ENCODE data around the gene IQSEC1. TPM values are rescaled to one million over a fixed set of nuclear protein-coding genes. Genes with fewer than 3 reads are reported as not detected.

IQSEC1 gene
- total and polyA plus RNA-seq, 2 experiments from 2014 or later = 21.2 to 24.7 TPM

GRCh38 chr3:13116426-13116825, 43.2 kb upstream of the IQSEC1 start:
- TF ChIP-seq CTCF (IDR thresholded peaks at IDR 0.05; ENCODE audit: poor library complexity) (no peak), EZH2phosphoT487 (IDR thresholded peaks at IDR 0.05; ENCODE audit: low read depth, severe bottlenecking, unreplicated experiment) (no peak), EZH2 (IDR thresholded peaks at IDR 0.05; ENCODE audit: borderline replicate concordance) (no peak)
- H3K9me3 ChIP-seq (ENCODE audit: low read depth) = no peaks in the 10 kb centered on the region
- WGBS (ENCODE audit: low lambda C conversion rate, missing lambda C conversion rate) = 89% methylated on average over 8 of the region's 8 CpGs
- H3K27ac ChIP-seq = no peak overlapping the region
- no peaks in the 10 kb centered on the region for H3K9me2 ChIP-seq (replicated peaks; ENCODE audit: insufficient read depth)
- H3K4me2 ChIP-seq = no peak overlapping the region
- H2AFZ ChIP-seq = no peak overlapping the region
- no peaks in the 10 kb centered on the region for H4K20me1 ChIP-seq (ENCODE audit: insufficient read depth, poor library complexity, severe bottlenecking)
- no peaks in the 10 kb centered on the region for H3K79me2 ChIP-seq
- H3K27me3 ChIP-seq = peaks cover 3% of the 10 kb centered on the region
- no peak for DNase-seq (ENCODE audit: low spot score)
- H3K4me1 ChIP-seq (ENCODE audit: insufficient read depth) = no peaks in the 10 kb centered on the region
- no peaks in the 10 kb centered on the region for H3K36me3 ChIP-seq (replicated peaks; ENCODE audit: insufficient read depth, low read depth)
- H3K4me3 ChIP-seq = no peak overlapping the region

GRCh38 chr3:13115991-13116390, 42.8 kb upstream of the IQSEC1 start:
- Histone ChIP-seq H3K27me3 (peaks cover 3% of the 10 kb centered on the region), H3K4me3 (no peak overlapping the region), H3K36me3 (replicated peaks; ENCODE audit: insufficient read depth, low read depth) (no peaks in the 10 kb centered on the region), H3K4me2 (no peak overlapping the region), H3K79me2 (no peaks in the 10 kb centered on the region), H3K27ac (no peak overlapping the region), H3K4me1 (ENCODE audit: insufficient read depth) (no peaks in the 10 kb centered on the region), H4K20me1 (ENCODE audit: insufficient read depth, poor library complexity, severe bottlenecking) (no peaks in the 10 kb centered on the region), H2AFZ (no peak overlapping the region), H3K9me2 (replicated peaks; ENCODE audit: insufficient read depth) (no peaks in the 10 kb centered on the region), H3K9me3 (ENCODE audit: low read depth) (no peaks in the 10 kb centered on the region)
- no peak for DNase-seq (ENCODE audit: low spot score)
- TF ChIP-seq CTCF (IDR thresholded peaks at IDR 0.05; ENCODE audit: poor library complexity) (no peak), EZH2 (IDR thresholded peaks at IDR 0.05; ENCODE audit: borderline replicate concordance) (no peak), EZH2phosphoT487 (IDR thresholded peaks at IDR 0.05; ENCODE audit: low read depth, severe bottlenecking, unreplicated experiment) (no peak)
- WGBS (ENCODE audit: low lambda C conversion rate, missing lambda C conversion rate) = 92% methylated on average over 7 of the region's 7 CpGs

GRCh38 chr3:13115576-13115910, 42.3 kb upstream of the IQSEC1 start:
- 92% methylated on average over 8 of the region's 8 CpGs for WGBS (ENCODE audit: low lambda C conversion rate, missing lambda C conversion rate)
- Histone ChIP-seq H3K4me2 (no peak overlapping the region), H3K9me2 (replicated peaks; ENCODE audit: insufficient read depth) (no peaks in the 10 kb centered on the region), H3K27me3 (peaks cover 3% of the 10 kb centered on the region), H3K36me3 (replicated peaks; ENCODE audit: insufficient read depth, low read depth) (no peaks in the 10 kb centered on the region), H3K79me2 (no peaks in the 10 kb centered on the region), H2AFZ (no peak overlapping the region), H3K4me3 (no peak overlapping the region), H4K20me1 (ENCODE audit: insufficient read depth, poor library complexity, severe bottlenecking) (no peaks in the 10 kb centered on the region), H3K27ac (no peak overlapping the region), H3K4me1 (ENCODE audit: insufficient read depth) (no peaks in the 10 kb centered on the region), H3K9me3 (ENCODE audit: low read depth) (no peaks in the 10 kb centered on the region)
- no peak for TF ChIP-seq EZH2phosphoT487 (IDR thresholded peaks at IDR 0.05; ENCODE audit: low read depth, severe bottlenecking, unreplicated experiment)
- TF ChIP-seq CTCF (IDR thresholded peaks at IDR 0.05; ENCODE audit: poor library complexity) = no peak
- no peak for TF ChIP-seq EZH2 (IDR thresholded peaks at IDR 0.05; ENCODE audit: borderline replicate concordance)
- DNase-seq (ENCODE audit: low spot score) = no peak

All from hepatocyte (in vitro differentiated cells).